Uterus (tissue), 4 donors: Measurements from ENCODE around the gene NUP107. TPM values are rescaled to one million over a fixed set of nuclear protein-coding genes. Genes with fewer than 3 reads are reported as not detected.

Experiments used
- DNase-seq, 2 donors: peaks; one replicate each; pipeline ENCODE4 v3.0.0-alpha.2; 2019 to 2020
- H3K27ac ChIP-seq, 2 donors: fragments of 200-600 bp; sonication (generic); 1 replicate in 1 of 2; 2 replicates in 1 of 2; pipeline ENCODE4 v1.5.1; 2016 to 2018
- H3K27me3 ChIP-seq, 2 donors: fragments of 200-600 bp; sonication (generic); one replicate each; pipeline ENCODE4 v1.5.1; 2018 to 2019; ENCODE audit warnings: control low read depth in 1 of 2
- H3K36me3 ChIP-seq, 2 donors: fragments of 200-600 bp; sonication (generic); one replicate each; pipeline ENCODE4 v1.5.1; 2019; ENCODE audit warnings: control low read depth in 1 of 2
- H3K4me1 ChIP-seq, 2 donors: fragments of 200-600 bp; sonication (generic); one replicate each; pipeline ENCODE4 v1.5.1; 2018 to 2019; ENCODE audit warnings: control low read depth in 1 of 2
- H3K4me3 ChIP-seq, 2 donors: fragments of 200-600 bp; sonication (generic); 1 replicate in 1 of 2; 2 replicates in 1 of 2; pipeline ENCODE4 v1.5.1; 2018 to 2019; ENCODE audit warnings: mild to moderate bottlenecking in 1 of 2
- H3K9me3 ChIP-seq, 2 donors: fragments of 200-600 bp; sonication (generic); one replicate each; pipeline ENCODE4 v1.5.1; 2019; ENCODE audit warnings: control low read depth in 1 of 2
- CTCF ChIP-seq, 4 experiments: fragments of 200-600 bp in 2 of 4; fragments of 450-650 bp in 2 of 4; sonication (generic) in 2 of 4; IDR thresholded peaks; one replicate each; pipeline ENCODE4 v1.5.1; 2016 to 2019; ENCODE audit warnings: antibody characterized with exemption in 4 of 4, mild to moderate bottlenecking in 2 of 4, moderate library complexity in 1 of 4
- POLR2A ChIP-seq, 2 donors: fragments of 450-650 bp; IDR thresholded peaks; one replicate each; pipeline ENCODE4 v1.6.1; 2016; ENCODE audit warnings: antibody characterized with exemption in 2 of 2, mild to moderate bottlenecking in 1 of 2, moderate library complexity in 1 of 2
- intact Hi-C: fragments of 100-400 bp; cut with DNase I; formaldehyde crosslinking; loops from one replicate; pipeline ENCODE4 v1.15.1; 2023; ENCODE audit warnings: low total_unique reads
- total RNA-seq, 4 donors: library from RNA; depleted of rRNA in 3 of 4; stranded (reverse); fragments of >200 nt in 3 of 4; gene quantifications; one replicate each; pipeline versions ENCODE4 v1.1.0 to v1.2.4, GENCODE V29; 2014 to 2023
- donor health status: DM: yes; HTN: yes; CAD: no.

Gene NUP107
- total RNA-seq, 4 donors from 2014 or later: 56.9 to 114 (median 78.9) TPM

- no peaks in the 10 kb centered on the region for H3K9me3 ChIP-seq
- H3K4me3 ChIP-seq: no peak overlapping the region
- intact Hi-C loops: no loop called here
- no peaks in the 10 kb centered on the region for H3K4me1 ChIP-seq
- no peak for DNase-seq
- no peaks in the 10 kb centered on the region for H3K36me3 ChIP-seq
- no peak overlapping the region for H3K27ac ChIP-seq
- no peaks in the 10 kb centered on the region for H3K27me3 ChIP-seq
- TF ChIP-seq CTCF (IDR thresholded peaks at IDR 0.05) (no peak), POLR2A (IDR thresholded peaks at IDR 0.05) (no peak)
Measured at GRCh38 chr12:68790081-68790951, 103.5 kb downstream of the NUP107 start.

GRCh38 chr12:68790952-68791234 is 104.1 kb downstream of the NUP107 start:
- no peak overlapping the region for H3K4me3 ChIP-seq
- intact Hi-C loops: no loop called here
- no peak for TF ChIP-seq CTCF (IDR thresholded peaks at IDR 0.05)

GRCh38 chr12:68791897-68792481 is 105.2 kb downstream of the NUP107 start:
- Histone ChIP-seq H3K9me3 (no peaks in the 10 kb centered on the region), H3K27ac (no peak overlapping the region), H3K4me1 (no peaks in the 10 kb centered on the region), H3K27me3 (no peaks in the 10 kb centered on the region), H3K36me3 (no peaks in the 10 kb centered on the region), H3K4me3 (no peak overlapping the region)
- intact Hi-C loops: no loop called here
- no peak for TF ChIP-seq CTCF (IDR thresholded peaks at IDR 0.05)
- no peak for TF ChIP-seq POLR2A (IDR thresholded peaks at IDR 0.05)
- DNase-seq: no peak

More at GRCh38 chr12:68790952-68791234, 104.1 kb downstream of the NUP107 start:
- no peak for DNase-seq
- Histone ChIP-seq H3K27me3 (no peaks in the 10 kb centered on the region), H3K27ac (no peak overlapping the region), H3K9me3 (no peaks in the 10 kb centered on the region), H3K4me1 (no peaks in the 10 kb centered on the region), H3K36me3 (no peaks in the 10 kb centered on the region)

GRCh38 chr12:68792952-68793351 is 106.2 kb downstream of the NUP107 start:
- Histone ChIP-seq H3K27me3 (no peaks in the 10 kb centered on the region), H3K27ac (no peak overlapping the region), H3K4me3 (no peak overlapping the region), H3K4me1 (no peaks in the 10 kb centered on the region), H3K9me3 (no peaks in the 10 kb centered on the region), H3K36me3 (no peaks in the 10 kb centered on the region)
- no peak for DNase-seq
- intact Hi-C loops: no loop called here
- TF ChIP-seq CTCF (IDR thresholded peaks at IDR 0.05): no peak
- no peak for TF ChIP-seq POLR2A (IDR thresholded peaks at IDR 0.05)

GRCh38 chr12:68793436-68793835 is 106.7 kb downstream of the NUP107 start:
- no peak overlapping the region for H3K27ac ChIP-seq
- no peak for DNase-seq
- H3K4me1 ChIP-seq: no peaks in the 10 kb centered on the region
- no peaks in the 10 kb centered on the region for H3K9me3 ChIP-seq
- no peak for TF ChIP-seq CTCF (IDR thresholded peaks at IDR 0.05)
- no peak for TF ChIP-seq POLR2A (IDR thresholded peaks at IDR 0.05)
- intact Hi-C loops: no loop called here
- H3K36me3 ChIP-seq: no peaks in the 10 kb centered on the region
- H3K27me3 ChIP-seq: no peaks in the 10 kb centered on the region
- no peak overlapping the region for H3K4me3 ChIP-seq
